A549 treated with dexamethasone at 1 μM for 4 hours (cell line): Measurements from ENCODE around the gene SYT1. TPM values are rescaled to one million over a fixed set of nuclear protein-coding genes. Genes with fewer than 3 reads are reported as not detected.

Source experiments
- total RNA-seq: library from RNA; stranded (reverse); fragments of 200-300 nt; extraction: Qiagen RNA extraction; gene quantifications from 5 replicates; pipeline ENCODE4 v1.2.3, GENCODE V29; 2022

Gene SYT1
- total RNA-seq, result 4.6 to 6.7 TPM (median 5.6 TPM) in 5 replicates

DNA sequence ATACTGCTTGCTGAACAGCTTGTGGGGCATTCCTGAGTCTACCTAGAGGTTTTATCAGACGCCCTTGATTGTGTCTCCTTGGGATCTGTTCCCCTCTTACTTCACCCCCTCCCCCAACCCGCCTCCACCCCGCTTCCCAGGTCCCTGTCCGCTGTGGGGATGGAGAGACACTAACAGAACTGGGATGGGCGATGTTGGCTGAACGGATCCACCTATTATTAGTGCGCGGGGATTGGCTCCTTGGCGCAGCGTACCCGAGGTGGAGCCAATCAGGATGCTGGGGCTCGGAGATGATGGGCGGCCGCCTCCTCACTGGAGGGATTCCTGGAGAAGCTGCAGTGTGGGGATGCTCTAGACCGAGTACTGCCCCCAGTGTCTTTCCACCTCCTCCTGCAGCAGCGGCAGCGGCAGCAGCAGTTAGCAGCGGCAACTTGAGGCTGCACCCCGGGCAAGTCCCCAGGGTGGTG, at the start of gene SYT1:
SYT1 (plus strand) TSS at position 372 of the 467 bp plus-strand sequence.

